Bronchial epithelial cell (primary cell): Measurements from ENCODE around the gene HS1BP3. TPM values are rescaled to one million over a fixed set of nuclear protein-coding genes. Genes with fewer than 3 reads are reported as not detected.

Source experiments
- DNase-seq: peaks from one replicate; pipeline ENCODE4 v3.0.0-alpha.2; 2010; ENCODE audit warnings: low read depth
- FAIRE-seq: peaks from 2 replicates; lab custom pipeline; 2011; peaks lifted over from hg19 to GRCh38; lab: Jason Lieb, UNC
- H3K27me3 ChIP-seq: 2 replicates; pipeline ENCODE4 v1.5.1; 2011; ENCODE audit warnings: low read length; ENCODE audit not compliant: control insufficient read depth, insufficient read depth
- H3K36me3 ChIP-seq: 2 replicates; pipeline ENCODE4 v1.5.1; 2011; ENCODE audit warnings: low read length; ENCODE audit not compliant: control insufficient read depth, insufficient read depth
- H3K4me3 ChIP-seq: 2 replicates; pipeline ENCODE4 v1.5.1; 2011; ENCODE audit warnings: mild to moderate bottlenecking, low read depth, low read length, control low read depth
- total RNA-seq: library from RNA; depleted of rRNA; stranded (reverse); fragments of >200 nt; gene quantifications from 2 replicates; pipeline ENCODE4 v1.2.1, GENCODE V29; 2014
- TF ChIP-seq, protein P1 (sequence below): IDR thresholded peaks from 2 replicates; pipeline ENCODE4 v1.5.1; 2011; ENCODE audit warnings: mild to moderate bottlenecking, moderate library complexity, low read length, control low read depth, inconsistent platforms; ENCODE audit not compliant: insufficient read depth, severe bottlenecking

Gene HS1BP3
- total RNA-seq, 1 donor from 2014 or later: 27.6 TPM

DNA sequence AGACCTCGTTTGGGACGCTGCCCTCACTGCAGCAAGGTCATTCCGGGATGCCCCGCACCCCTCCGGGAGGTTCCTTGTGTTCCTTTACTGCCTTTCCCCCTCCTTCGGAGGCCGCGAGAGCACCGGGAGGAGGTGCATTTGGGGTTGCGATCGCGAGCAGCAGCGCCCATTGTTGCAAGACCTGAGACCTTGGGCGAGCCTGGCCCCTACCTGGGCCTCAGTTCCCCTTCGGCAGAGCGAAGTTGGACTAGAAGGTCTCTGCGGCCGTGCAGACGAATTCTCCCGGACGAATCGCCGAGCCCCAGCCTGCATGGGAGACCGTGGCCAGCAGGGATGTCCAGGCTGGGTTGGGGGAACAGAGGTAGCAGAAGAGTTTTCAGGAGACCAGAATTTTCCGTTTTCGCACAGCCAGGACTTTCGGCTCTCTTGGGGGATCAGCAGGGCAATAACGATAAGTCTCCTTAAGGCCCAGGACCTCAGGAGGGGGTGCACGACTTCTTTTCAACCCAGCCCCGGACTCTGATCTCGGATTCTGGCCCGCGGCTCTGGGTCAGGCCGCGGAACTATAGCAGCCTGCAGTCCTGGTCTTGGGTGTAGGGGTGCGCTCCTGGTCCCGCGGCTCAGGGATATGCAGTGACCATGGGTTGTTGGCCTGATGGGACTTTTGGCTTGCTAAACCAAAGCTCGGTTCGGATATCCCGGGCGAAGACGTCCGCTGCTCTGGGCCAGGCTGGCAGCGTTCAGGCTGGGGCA, 18.8 kb upstream of the HS1BP3 start:
- Histone ChIP-seq H3K36me3 (no peaks in the 10 kb centered on the region), H3K27me3 (peaks cover 32% of the 10 kb centered on the region), H3K4me3 (no peak overlapping the region)
- FAIRE-seq: no peak
- DNase-seq: no peak
- TF ChIP-seq, protein P1, sequence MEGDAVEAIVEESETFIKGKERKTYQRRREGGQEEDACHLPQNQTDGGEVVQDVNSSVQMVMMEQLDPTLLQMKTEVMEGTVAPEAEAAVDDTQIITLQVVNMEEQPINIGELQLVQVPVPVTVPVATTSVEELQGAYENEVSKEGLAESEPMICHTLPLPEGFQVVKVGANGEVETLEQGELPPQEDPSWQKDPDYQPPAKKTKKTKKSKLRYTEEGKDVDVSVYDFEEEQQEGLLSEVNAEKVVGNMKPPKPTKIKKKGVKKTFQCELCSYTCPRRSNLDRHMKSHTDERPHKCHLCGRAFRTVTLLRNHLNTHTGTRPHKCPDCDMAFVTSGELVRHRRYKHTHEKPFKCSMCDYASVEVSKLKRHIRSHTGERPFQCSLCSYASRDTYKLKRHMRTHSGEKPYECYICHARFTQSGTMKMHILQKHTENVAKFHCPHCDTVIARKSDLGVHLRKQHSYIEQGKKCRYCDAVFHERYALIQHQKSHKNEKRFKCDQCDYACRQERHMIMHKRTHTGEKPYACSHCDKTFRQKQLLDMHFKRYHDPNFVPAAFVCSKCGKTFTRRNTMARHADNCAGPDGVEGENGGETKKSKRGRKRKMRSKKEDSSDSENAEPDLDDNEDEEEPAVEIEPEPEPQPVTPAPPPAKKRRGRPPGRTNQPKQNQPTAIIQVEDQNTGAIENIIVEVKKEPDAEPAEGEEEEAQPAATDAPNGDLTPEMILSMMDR: no peak

DNA sequence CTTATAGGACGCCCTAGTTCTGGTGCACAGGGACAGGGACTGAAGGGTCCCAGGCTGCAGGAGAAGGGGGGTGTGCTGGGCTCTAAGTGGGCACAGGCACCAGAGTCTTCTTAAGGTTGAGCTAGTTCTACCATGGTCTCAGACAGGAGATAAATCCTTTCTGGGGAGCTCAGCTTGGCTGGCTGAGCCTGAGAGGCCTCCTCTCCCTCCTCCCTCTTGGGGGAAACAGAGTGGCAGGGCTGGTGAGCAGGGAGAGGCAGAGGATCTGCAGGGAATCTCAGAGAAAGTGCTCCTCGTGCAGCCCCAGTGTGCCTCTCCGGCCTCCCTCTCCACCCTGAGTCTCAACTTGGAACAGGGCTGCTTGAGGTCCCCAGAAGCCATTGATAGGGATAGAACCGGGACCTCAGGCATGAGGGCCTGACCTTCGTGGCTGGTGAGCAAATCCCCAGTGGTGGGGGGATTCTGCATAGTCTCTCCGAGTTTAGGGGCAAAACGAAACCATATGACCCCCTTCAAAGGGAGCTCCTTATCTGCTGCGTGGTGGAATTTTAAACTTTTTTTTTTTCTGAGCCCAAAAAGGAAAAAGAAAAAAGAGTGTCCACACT, 18.1 kb upstream of the HS1BP3 start:
- Histone ChIP-seq H3K4me3 (no peak overlapping the region), H3K36me3 (no peaks in the 10 kb centered on the region), H3K27me3 (peaks cover 38% of the 10 kb centered on the region)
- FAIRE-seq (no peak), DNase-seq (no peak)
- TF ChIP-seq, protein P1: no peak

DNA sequence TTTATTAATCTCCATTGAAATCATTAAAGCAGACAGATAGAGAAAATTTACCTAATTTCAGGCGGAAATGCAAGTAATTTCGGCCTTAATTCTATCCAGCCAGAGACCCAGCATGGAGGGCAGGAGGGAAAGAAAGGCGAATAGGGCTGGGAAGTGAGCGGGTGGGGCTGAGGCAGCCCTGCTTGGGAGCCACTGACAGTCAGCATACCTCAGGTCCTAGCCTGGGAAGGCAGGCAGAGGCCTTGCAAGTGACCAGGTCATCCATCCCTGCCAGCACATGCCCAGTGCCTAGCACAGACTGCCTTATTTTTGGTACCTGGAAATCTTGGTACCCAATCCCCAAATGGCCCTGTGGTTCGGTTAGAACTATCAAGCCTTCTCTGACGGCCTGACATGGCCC, 17.6 kb upstream of the HS1BP3 start:
- no peak for FAIRE-seq
- TF ChIP-seq, protein P1: no peak
- H3K36me3 ChIP-seq: no peaks in the 10 kb centered on the region
- no peak overlapping the region for H3K4me3 ChIP-seq
- no peak for DNase-seq
- H3K27me3 ChIP-seq: peaks cover 43% of the 10 kb centered on the region

DNA sequence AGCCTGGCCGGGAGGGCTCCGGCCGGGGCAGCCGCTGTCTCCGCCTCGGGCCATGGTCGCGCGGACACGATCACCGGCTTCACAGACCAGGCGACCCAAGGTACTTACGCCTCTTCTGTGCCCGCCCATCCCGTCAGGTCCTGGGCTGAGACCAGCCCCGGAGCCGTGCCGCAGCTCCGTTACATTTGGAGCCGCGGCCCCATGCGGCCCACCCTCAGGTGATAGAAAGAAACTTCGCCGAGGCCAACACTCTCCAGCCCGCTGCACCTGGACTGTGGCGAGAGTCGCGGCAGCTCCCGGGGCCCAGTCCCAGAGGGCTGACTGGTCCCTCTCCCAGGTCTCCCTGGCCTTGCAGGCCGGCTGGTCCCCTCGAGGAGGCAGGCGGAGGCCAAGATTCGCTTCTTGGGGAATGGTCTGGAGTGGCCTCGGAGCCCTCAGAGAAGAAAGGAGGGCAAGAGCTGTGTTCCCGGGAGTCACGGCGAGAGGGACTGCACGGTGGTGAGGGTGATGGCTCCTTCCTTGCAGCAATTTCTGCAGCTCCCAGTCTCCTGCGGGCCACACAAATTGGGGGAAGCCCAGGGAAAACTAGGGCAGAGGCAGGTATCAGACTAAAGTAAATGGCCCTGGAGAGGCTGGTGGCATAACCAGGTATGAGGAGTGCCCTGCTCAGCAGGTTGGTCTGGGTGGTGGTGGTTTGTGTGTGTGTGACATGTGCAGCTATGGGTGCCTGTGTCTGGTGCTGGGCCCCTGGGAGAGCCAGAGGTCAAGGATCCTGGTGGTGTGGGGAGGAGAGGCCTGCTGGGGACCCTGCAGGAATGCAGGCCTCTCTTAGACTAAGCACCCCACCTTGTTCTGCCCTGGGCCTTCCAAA, 16.9 kb upstream of the HS1BP3 start:
- H3K36me3 ChIP-seq: no peaks in the 10 kb centered on the region
- DNase-seq (no peak), FAIRE-seq (no peak)
- TF ChIP-seq, protein P1: no peak
- H3K4me3 ChIP-seq: peak overlapping the region; percentile 41
- H3K27me3 ChIP-seq: peaks cover 46% of the 10 kb centered on the region

DNA sequence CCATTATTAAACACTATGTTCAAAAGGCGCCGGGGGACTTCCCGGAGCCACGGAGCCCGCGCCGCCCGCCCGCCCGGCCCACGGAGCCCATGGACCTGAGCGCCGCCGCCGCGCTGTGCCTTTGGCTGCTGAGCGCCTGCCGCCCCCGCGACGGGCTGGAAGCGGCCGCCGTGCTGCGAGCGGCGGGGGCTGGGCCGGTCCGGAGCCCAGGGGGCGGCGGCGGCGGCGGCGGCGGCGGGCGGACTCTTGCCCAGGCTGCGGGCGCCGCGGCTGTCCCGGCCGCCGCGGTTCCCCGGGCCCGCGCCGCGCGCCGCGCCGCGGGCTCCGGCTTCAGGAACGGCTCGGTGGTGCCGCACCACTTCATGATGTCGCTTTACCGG, 16.2 kb upstream of the HS1BP3 start:
- no peak for FAIRE-seq

More for the DNA sequence above, 16.2 kb upstream of the HS1BP3 start:
- Histone ChIP-seq H3K27me3 (peaks cover 46% of the 10 kb centered on the region), H3K4me3 (peak overlapping the region; percentile 41), H3K36me3 (no peaks in the 10 kb centered on the region)
- TF ChIP-seq, protein P1: no peak
- no peak for DNase-seq
